HG03354 (cell line): ENCODE results near the gene IL17RA.

Experiments
- ATAC-seq: cut with Tn5 transposase; IDR thresholded peaks from one replicate; pipeline ENCODE4 v1.9.1; 2021; ENCODE audit warnings: mild to moderate bottlenecking; ENCODE audit not compliant: unreplicated experiment, poor library complexity, severe bottlenecking

The IL17RA gene

GRCh38 chr22:17084554-17085276 is at the start of gene IL17RA:
TSS of gene IL17RA (plus strand) at chr22:17085000. CDS start at chr22:17085092, 92 bp downstream.
- peak; percentile 90 for ATAC-seq

GRCh38 chr22:17035246-17035645 is 49.6 kb upstream of the IL17RA start:
- ATAC-seq, result no peak

GRCh38 chr22:17035976-17036841 is 48.6 kb upstream of the IL17RA start:
- ATAC-seq, result peak; percentile 11

- ATAC-seq, result peak; percentile 70
These were observed 47.7 kb upstream of the IL17RA start for GRCh38 chr22:17036842-17037711.

GRCh38 chr22:17043521-17043920 is 41.3 kb upstream of the IL17RA start:
- no peak for ATAC-seq

GRCh38 chr22:17046566-17047348 is 38.0 kb upstream of the IL17RA start:
- ATAC-seq, result no peak

GRCh38 chr22:17047656-17048055 is 37.1 kb upstream of the IL17RA start:
- ATAC-seq, result no peak

GRCh38 chr22:17056058-17056457 is 28.7 kb upstream of the IL17RA start:
- no peak for ATAC-seq

- ATAC-seq, result no peak
These were observed 28.0 kb upstream of the IL17RA start for GRCh38 chr22:17056807-17057206.

- peak; percentile 49 for ATAC-seq
These were observed 26.6 kb upstream of the IL17RA start for GRCh38 chr22:17057959-17058814.

GRCh38 chr22:17060126-17060525 is 24.7 kb upstream of the IL17RA start:
- ATAC-seq, result no peak

- ATAC-seq, result no peak
These were observed 21.2 kb upstream of the IL17RA start for GRCh38 chr22:17063411-17064106.

GRCh38 chr22:17064498-17065100 is 20.2 kb upstream of the IL17RA start:
- ATAC-seq, result no peak

- no peak for ATAC-seq
These were observed 19.4 kb upstream of the IL17RA start for GRCh38 chr22:17065433-17065832.

GRCh38 chr22:17072877-17073276 is 11.9 kb upstream of the IL17RA start:
- ATAC-seq, result no peak

- ATAC-seq, result no peak
These were observed 10.2 kb upstream of the IL17RA start for GRCh38 chr22:17074648-17075002.

GRCh38 chr22:17077255-17077654 is 7.5 kb upstream of the IL17RA start:
- no peak for ATAC-seq

GRCh38 chr22:17079572-17079971 is 5.2 kb upstream of the IL17RA start:
- ATAC-seq, result no peak
